Limb (tissue), 2 donors: ENCODE measurements around the gene STXBP5L.
"Not testable (repeated sequence)": the region's sequence is repeated elsewhere in the genome, so short reads cannot be mapped to it uniquely, and the experiment has no call there.

ENCODE experiments used
- DNase-seq, 2 donors: peaks; one replicate each; pipeline ENCODE4 v3.0.0-alpha.2; 2016; ENCODE audit errors: extremely low spot score in 2 of 2

STXBP5L gene

DNA sequence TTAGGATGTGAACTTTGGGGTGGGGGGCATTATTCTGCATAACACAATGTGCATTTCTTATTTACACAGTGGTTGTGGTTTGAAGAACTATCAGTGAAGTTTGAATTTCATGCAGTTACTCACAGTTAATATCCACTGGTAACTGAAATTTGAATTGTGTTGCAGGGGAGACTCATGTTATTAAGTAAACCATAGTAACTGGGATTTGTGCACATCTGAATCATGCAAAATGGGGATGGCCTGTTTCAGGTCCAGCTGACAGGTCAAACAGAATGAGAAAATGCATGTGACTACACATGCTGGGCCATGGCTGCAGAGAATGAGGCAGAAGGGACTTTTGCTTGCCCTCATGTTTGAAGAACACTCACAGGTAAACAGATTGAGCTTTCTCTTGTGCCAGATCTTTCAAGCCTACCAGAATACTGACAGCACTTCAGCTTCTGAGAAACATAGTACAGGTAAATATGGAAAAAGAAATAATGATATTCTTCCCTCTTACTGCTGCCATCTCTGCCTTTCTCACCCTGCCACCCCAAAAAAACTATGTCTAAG, 522.7 kb downstream of the STXBP5L start:
- DNase-seq: no peak

DNA sequence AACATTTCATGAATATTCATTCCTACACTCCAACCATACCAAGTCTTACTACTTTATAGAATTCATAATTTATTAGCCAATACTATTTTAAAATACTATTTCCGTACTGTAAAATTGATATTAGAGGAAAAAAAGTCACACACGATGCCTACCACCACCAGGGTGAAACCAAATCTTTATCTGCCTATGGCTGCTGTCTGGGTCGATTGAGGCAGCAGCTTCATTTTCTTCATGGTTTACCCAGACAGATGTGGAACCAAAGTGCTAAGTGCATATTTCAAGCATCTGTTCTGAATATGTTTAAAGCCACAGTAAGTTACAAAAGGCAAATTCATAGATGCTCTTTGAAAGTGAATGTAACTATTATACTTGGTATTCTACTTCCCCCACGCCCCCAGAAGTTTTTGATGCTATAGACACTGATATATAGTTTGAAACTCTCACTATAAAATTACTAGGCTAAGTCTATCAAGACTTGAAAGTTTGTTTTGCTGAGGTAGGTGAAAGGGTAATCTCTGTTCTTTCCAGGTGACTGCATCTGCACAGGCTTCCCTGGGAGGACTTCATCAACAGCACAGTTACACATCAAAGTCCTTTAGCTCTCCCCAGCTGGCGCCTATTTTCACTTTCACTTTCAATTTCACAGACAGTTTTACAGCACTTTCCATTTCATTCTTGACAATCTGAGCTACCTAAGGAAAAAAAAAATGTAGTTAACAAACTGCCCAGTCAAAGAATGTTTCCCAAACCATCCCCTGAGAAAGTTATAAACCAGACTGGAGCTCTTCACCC, 523.9 kb downstream of the STXBP5L start:
- no peak for DNase-seq

DNA sequence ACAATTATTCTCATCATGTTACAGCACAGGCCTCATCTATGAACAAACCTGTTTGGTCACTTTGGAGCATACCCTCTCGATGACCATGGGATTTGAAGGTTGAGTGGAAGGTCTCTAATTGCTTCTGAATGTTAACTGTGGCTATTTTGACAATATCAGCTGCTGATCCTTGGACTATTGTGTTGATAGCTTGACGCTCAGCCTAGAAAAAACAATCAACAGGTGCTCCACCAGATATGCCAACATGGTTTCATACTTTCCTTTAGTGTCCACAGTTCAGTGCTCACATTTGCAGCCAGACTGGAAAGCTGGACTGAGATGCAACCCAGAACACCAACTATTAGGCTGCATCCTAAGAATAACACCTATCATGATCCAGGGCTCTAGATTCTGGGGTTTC, 528.1 kb downstream of the STXBP5L start:
- DNase-seq: no peak

DNA sequence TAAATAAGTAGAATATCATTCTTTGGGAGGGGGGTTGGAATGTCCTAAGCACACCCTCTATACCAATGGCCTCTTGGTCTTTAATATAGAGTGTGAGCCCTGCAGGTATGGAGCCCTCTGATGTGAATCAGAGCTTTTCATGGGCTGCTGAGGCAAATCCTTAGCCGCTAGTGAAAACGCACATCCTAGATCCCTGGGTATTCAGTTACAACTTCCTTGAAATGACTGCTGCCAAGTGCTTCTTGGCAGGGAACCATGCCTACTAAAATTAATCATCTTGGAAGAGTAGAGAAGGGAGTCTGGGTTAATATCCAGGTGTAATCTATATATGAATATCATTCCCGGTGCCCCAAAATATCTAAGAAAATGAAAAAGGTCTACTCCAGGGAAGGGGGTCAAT, 528.6 kb downstream of the STXBP5L start:
- no peak for DNase-seq

DNA sequence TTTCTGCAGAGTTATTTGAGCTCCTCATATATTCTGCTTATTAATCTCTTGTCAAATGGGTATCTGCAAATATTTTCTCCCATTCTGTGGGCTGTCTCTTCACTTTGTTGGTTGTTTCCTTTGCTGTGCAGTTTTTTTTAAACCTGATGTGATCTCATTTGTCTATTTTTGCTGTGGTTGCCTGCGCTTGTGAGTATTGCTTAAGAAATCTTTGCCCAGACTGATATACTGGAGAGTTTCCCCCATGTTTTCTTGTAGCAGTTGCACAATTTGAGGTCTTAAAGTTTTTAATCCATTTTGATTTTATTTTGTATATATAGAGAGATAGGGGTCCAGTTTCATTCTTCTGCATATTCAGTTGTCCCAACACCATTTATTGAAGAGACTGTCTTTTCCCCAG, 535.5 kb downstream of the STXBP5L start:
- DNase-seq: no peak

DNA sequence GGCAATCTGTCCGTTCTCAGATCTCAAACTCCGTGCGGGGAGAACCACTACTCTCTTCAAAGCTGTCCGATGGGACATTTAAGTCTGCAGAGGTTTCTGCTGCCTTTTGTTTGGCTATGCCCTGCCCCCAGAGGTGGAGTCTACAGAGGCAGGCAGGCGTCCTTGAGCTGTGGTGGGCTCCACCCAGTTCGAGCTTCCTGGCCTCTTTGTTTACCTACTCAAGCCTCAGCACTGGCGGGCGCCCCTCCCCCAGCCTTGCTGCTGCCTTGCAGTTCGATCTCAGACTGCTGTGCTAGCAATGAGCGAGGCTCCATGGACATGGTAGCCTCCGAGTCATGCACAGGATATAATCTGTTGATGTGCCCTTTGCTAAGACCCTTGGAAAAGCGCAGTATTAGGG, 543.7 kb downstream of the STXBP5L start:
- DNase-seq: not testable (repeated sequence)

DNA sequence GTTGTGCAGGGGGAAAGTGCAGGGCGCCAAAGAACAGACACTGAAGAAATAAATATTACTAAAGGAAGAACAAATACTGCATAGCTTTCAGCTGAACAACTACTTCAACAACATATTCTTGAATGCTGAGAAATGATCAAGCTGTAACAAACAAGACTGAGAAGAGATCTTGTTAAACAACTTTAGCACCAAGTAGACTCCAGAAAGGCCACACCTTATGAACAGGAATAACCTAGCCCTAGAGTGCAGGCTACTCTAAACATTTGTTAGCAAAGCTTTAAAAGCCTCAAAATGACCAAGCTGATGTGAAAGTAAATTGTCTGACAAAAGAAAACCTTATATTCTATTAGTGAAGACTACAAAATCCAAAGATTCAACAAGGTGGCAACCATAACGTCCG, 554.6 kb downstream of the STXBP5L start:
- DNase-seq: no peak

DNA sequence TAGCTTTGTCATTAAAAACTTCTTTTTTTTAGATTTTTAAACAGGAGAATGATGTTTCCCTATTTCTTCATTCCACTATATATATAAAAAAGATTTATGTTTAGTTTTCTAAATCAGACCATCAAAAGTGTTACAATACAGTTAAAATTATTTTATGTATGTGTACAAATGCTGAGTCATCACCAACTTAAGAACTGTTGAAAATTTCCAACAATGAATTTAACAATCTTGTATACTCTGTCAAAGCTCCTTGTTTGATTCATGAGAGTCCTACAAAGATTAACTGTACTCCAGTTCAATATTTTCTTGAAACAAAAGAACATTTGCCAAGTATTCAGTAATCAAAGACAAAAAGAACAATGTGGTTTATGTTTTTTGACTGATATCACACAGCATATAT, 555.7 kb downstream of the STXBP5L start:
- no peak for DNase-seq

DNA sequence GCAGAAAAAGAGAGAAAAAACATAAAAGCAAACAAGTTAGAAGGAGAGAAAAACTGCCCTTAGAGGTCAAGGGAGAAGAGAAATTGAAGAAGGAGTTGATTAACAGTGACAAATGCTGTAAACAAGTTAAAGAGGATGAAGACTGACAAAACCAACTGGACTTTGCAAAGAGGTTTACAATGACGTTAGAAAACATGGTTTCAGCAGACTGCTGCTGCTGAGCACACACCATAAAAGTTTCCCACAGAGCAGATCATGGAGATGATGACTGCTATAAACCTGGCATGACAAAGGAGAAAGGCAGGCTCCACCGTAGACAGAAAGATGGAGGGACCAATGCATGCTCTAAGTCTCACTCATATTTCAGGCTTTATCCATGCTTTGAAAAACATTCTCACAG, 559.1 kb downstream of the STXBP5L start:
- DNase-seq: no peak

DNA sequence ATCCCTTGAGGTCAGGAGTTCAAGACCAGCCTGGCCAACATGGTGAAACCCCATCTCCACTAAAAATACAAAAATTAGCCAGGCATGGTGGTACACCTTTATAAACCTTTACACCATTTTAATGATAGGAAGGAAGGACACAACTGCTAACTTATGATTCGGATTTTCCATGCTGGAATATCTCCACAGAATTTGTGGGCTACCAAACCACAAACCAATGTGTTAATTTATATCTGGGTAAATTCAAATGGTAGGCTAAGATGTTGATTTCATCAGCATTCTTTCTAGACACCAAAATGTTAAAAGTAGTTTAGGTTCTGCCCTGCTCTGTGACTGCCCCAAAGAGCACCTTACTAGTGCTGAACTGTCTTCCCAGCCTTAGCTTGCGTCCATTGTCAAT, 565.0 kb downstream of the STXBP5L start:
- DNase-seq: no peak
